Activated CD8-positive, alpha-beta memory T cell treated with anti-CD3 and anti-CD28 coated beads, Interleukin-2, amount 50 U/mL, for 24 hours (primary cell): ENCODE data around the gene ERO1B.
"Not testable (repeated sequence)": the region's sequence is repeated elsewhere in the genome, so short reads cannot be mapped to it uniquely, and the experiment has no call there.

Source experiments
- DNase-seq: peaks from one replicate; pipeline ENCODE4 v3.0.0-alpha.2; 2020; ENCODE audit errors: extremely low read depth

ERO1B gene

GRCh38 chr1:236281654-236282424, at the start of gene ERO1B:
ERO1B (minus strand) TSS chr1:236281958; CDS start chr1:236281783, 175 bp downstream.
- DNase-seq: peak; percentile 87

- not testable (repeated sequence) for DNase-seq
These were observed 49.7 kb upstream of the ERO1B start for GRCh38 chr1:236331412-236331811.

GRCh38 chr1:236326432-236326831, 44.7 kb upstream of the ERO1B start:
- DNase-seq: no peak

- DNase-seq: no peak
These were observed 43.8 kb upstream of the ERO1B start for GRCh38 chr1:236325567-236325966.

- no peak for DNase-seq
These were observed 42.2 kb upstream of the ERO1B start for GRCh38 chr1:236323819-236324411.

GRCh38 chr1:236322566-236323409, 41.0 kb upstream of the ERO1B start:
- DNase-seq: no peak

GRCh38 chr1:236321101-236321500, 39.3 kb upstream of the ERO1B start:
- DNase-seq: no peak

GRCh38 chr1:236320671-236321070, 38.9 kb upstream of the ERO1B start:
- no peak for DNase-seq

GRCh38 chr1:236320214-236320613, 38.5 kb upstream of the ERO1B start:
- no peak for DNase-seq

- DNase-seq: no peak
These were observed 34.7 kb upstream of the ERO1B start for GRCh38 chr1:236316437-236316836.

GRCh38 chr1:236315518-236315917, 33.8 kb upstream of the ERO1B start:
- DNase-seq: no peak

GRCh38 chr1:236315092-236315491, 33.3 kb upstream of the ERO1B start:
- DNase-seq: no peak

- not testable (repeated sequence) for DNase-seq
These were observed 32.3 kb upstream of the ERO1B start for GRCh38 chr1:236314050-236314449.

GRCh38 chr1:236313427-236313826, 31.7 kb upstream of the ERO1B start:
- no peak for DNase-seq

GRCh38 chr1:236311040-236311439, 29.3 kb upstream of the ERO1B start:
- no peak for DNase-seq

GRCh38 chr1:236308827-236309226, 27.1 kb upstream of the ERO1B start:
- no peak for DNase-seq

GRCh38 chr1:236307435-236307834, 25.7 kb upstream of the ERO1B start:
- no peak for DNase-seq

GRCh38 chr1:236304682-236305081, 22.9 kb upstream of the ERO1B start:
- DNase-seq: no peak

GRCh38 chr1:236303675-236304074, 21.9 kb upstream of the ERO1B start:
- DNase-seq: no peak

GRCh38 chr1:236302941-236303340, 21.2 kb upstream of the ERO1B start:
- no peak for DNase-seq

- no peak for DNase-seq
These were observed 20.2 kb upstream of the ERO1B start for GRCh38 chr1:236301958-236302335.

GRCh38 chr1:236301080-236301957, 19.6 kb upstream of the ERO1B start:
- DNase-seq: no peak
